K562 (cell line): Measurements from ENCODE around the gene B9D2. TPM values are rescaled to one million over a fixed set of nuclear protein-coding genes. Genes with fewer than 3 reads are reported as not detected.

Experiments
- ATAC-seq: fragments of 200-7000 bp; cut with Tn5 transposase; 3 replicates; pipeline ENCODE4 v1.9.1; 2020; ENCODE audit warnings: moderate library complexity
- BruUV-seq: library from RNA; stranded (reverse); fragments of 400-500 nt; replicated peaks from 2 replicates; lab custom pipeline; 2021; lab: Mats Ljungman, UMichigan
- CTCF ChIA-PET: fragments of 300-600 bp; formaldehyde crosslinking; extraction: SDS; loops from one replicate; lab custom pipeline; 2021; ENCODE audit warnings: low intra/inter-chr PET ratio; lab: Yijun Ruan, JAX
- POLR2A ChIA-PET: fragments of 300-600, 350-650 bp; sonication (Branson Sonifier 250); formaldehyde crosslinking; extraction: SDS; loops from one replicate; lab custom pipeline; 2021; ENCODE audit warnings: antibody characterized with exemption, inconsistent platforms; lab: Yijun Ruan, JAX
- DNase-seq, 4 experiments: peaks; one replicate each; pipeline versions ENCODE4 v3.0.0 to v3.0.0-alpha.2; 2011 to 2018; ENCODE audit warnings: low spot score in 3 of 4, mixed read lengths in 3 of 4; ENCODE audit errors: extremely low read depth in 1 of 4
- FAIRE-seq: peaks from 2 replicates; lab custom pipeline; 2011; peaks lifted over from hg19 to GRCh38; lab: Jason Lieb, UNC
- H2AFZ ChIP-seq: 2 replicates; pipeline ENCODE4 v1.6.0; 2011; ENCODE audit warnings: low read depth, low read length, control low read depth, inconsistent platforms
- H3K27ac ChIP-seq: fragments of 200-600 bp; 3 replicates; pipeline ENCODE4 v1.8.0; 2011; ENCODE audit warnings: low read depth, mild to moderate bottlenecking, control low read depth, inconsistent platforms, low read length, moderate library complexity, mixed read lengths; ENCODE audit errors: extremely low read depth
- H3K27me3 ChIP-seq, 2 experiments: fragments of 300-600 bp in 1 of 2; 2 replicates in 1 of 2; 3 replicates in 1 of 2; pipeline versions ENCODE4 v1.6.0 to v1.8.0; 2011; ENCODE audit warnings: inconsistent platforms in 2 of 2, low read length in 2 of 2, mild to moderate bottlenecking in 1 of 2, mixed read lengths in 1 of 2, moderate library complexity in 1 of 2; ENCODE audit not compliant: control insufficient read depth in 2 of 2, insufficient read depth in 2 of 2
- H3K36me3 ChIP-seq: fragments of 300-600 bp; 3 replicates; pipeline ENCODE4 v1.8.0; 2011; ENCODE audit warnings: mild to moderate bottlenecking, low read length, inconsistent platforms; ENCODE audit not compliant: control insufficient read depth, insufficient read depth
- H3K4me1 ChIP-seq, 2 experiments: fragments of 200-600 bp in 1 of 2; replicated peaks in 1 of 2; 2 replicates in 1 of 2; 3 replicates in 1 of 2; pipeline versions ENCODE4 v1.5.1 to v1.8.0; 2011; ENCODE audit warnings: inconsistent platforms in 2 of 2, low read length in 2 of 2, mild to moderate bottlenecking in 1 of 2, mixed read lengths in 1 of 2, moderate library complexity in 1 of 2; ENCODE audit not compliant: control insufficient read depth in 2 of 2, insufficient read depth in 2 of 2
- H3K4me2 ChIP-seq: 2 replicates; pipeline ENCODE4 v1.6.1; 2011; ENCODE audit warnings: low read length, control low read depth, inconsistent platforms, mixed read lengths; ENCODE audit not compliant: insufficient read depth
- H3K4me3 ChIP-seq: fragments of 200-600 bp; sonication (generic), shearing (Covaris generic); 2 replicates; pipeline ENCODE4 v1.5.1; 2016; ENCODE audit warnings: control low read depth, inconsistent platforms
- H3K79me2 ChIP-seq: fragments of 200-600 bp; 3 replicates; pipeline ENCODE4 v1.8.0; 2011; ENCODE audit warnings: low read length, inconsistent platforms; ENCODE audit not compliant: control insufficient read depth, insufficient read depth
- H3K9ac ChIP-seq, 2 experiments: 2 replicates each; pipeline versions ENCODE4 v1.6.0 to v1.6.1; 2011; ENCODE audit warnings: low read depth in 2 of 2, low read length in 2 of 2, control low read depth in 1 of 2, inconsistent platforms in 1 of 2, mild to moderate bottlenecking in 1 of 2, mixed read lengths in 1 of 2; ENCODE audit not compliant: insufficient read depth in 1 of 2
- H3K9me1 ChIP-seq: one replicate; pipeline ENCODE4 v1.6.0; 2011; ENCODE audit warnings: inconsistent platforms, mild to moderate bottlenecking, low read length, moderate library complexity; ENCODE audit not compliant: control insufficient read depth, insufficient read depth
- H3K9me3 ChIP-seq: replicated peaks from 2 replicates; pipeline ENCODE4 v1.5.1; 2011; ENCODE audit warnings: low read depth, low read length, inconsistent platforms; ENCODE audit not compliant: control insufficient read depth, insufficient read depth
- H4K20me1 ChIP-seq: replicated peaks from 2 replicates; pipeline ENCODE4 v1.6.1; 2011; ENCODE audit warnings: low read length, inconsistent platforms, mixed read lengths; ENCODE audit not compliant: control insufficient read depth, insufficient read depth
- EGR1 ChIP-seq: fragments of 450-650 bp; conservative IDR thresholded peaks from 2 replicates; pipeline ENCODE4 v1.6.1; 2017; ENCODE audit warnings: mild to moderate bottlenecking
- MAFK ChIP-seq: IDR thresholded peaks from 2 replicates; pipeline ENCODE4 v1.6.1; 2011; ENCODE audit warnings: low read length, improper control_type of control experiment
- NR4A1 ChIP-seq, 2 experiments: fragments of 250-450 bp in 1 of 2; fragments of 450-650 bp in 1 of 2; sonication (Bioruptor Pico) in 1 of 2; IDR thresholded peaks; 2 replicates each; pipeline versions ENCODE4 v1.4.0 to v1.6.1; 2016 to 2020; ENCODE audit warnings: mild to moderate bottlenecking in 2 of 2, missing compliant biosample characterization in 1 of 2, missing genetic modification characterization in 1 of 2, moderate library complexity in 1 of 2
- POLR2A ChIP-seq: fragments of 450-650 bp; conservative IDR thresholded peaks from 2 replicates; pipeline ENCODE4 v1.6.1; 2016
- WGBS: fragments of 100-300 bp; shearing (Covaris generic); methylation state at CpG from one replicate; pipeline ENCODE4 v1.1.6; 2016; ENCODE audit warnings: low coverage, mixed read lengths; ENCODE audit not compliant: insufficient coverage; ENCODE audit errors: missing lambda C conversion rate; 5-methylcytosine and 5-hydroxymethylcytosine counted together
- in situ Hi-C: fragments of 300-500 bp; cut with MboI; formaldehyde crosslinking; loops from 4 replicates; pipeline ENCODE4 v1.15.0; 2018; ENCODE audit warnings: inconsistent platforms, mixed read lengths
- intact Hi-C: fragments of 100-400 bp; cut with micrococcal nuclease; formaldehyde crosslinking; loops from 2 replicates; pipeline ENCODE4 v1.14.2; 2022
- polyA plus RNA-seq, 8 experiments: library from polyadenylated mRNA; depleted of rRNA in 4 of 8; stranded (reverse) in 5 of 8; unstranded in 3 of 8; fragments of >200 nt; fragmentation: Nextera tagmentation in 2 of 8; fragmentation: Illumina TruSeq in 1 of 8; extraction: Ambion mirVana in 2 of 8; extraction: Trizol in 1 of 8; gene quantifications; 2 replicates each; pipeline versions ENCODE4 v1.2.1 to v1.2.3, GENCODE V29; 2011 to 2014; ENCODE audit warnings: inconsistent platforms in 1 of 8, missing spikeins in 1 of 8
- total RNA-seq, 7 experiments: library from RNA; depleted of rRNA in 6 of 7; stranded (reverse); fragments of >200 nt in 6 of 7; fragmentation: Illumina TruSeq in 2 of 7; extraction: Trizol in 2 of 7; gene quantifications; 2 replicates each; pipeline versions ENCODE4 v1.2.1 to v1.2.3, GENCODE V29; 2011 to 2021; ENCODE audit warnings: low replicate concordance in 1 of 7

Gene B9D2
- total and polyA plus RNA-seq, 9 of the 15 experiments (the other 6 are each of a cell fraction or from before 2014, with no cell fraction given) = 0.83 to 6.9 (median 2.8) TPM

DNA sequence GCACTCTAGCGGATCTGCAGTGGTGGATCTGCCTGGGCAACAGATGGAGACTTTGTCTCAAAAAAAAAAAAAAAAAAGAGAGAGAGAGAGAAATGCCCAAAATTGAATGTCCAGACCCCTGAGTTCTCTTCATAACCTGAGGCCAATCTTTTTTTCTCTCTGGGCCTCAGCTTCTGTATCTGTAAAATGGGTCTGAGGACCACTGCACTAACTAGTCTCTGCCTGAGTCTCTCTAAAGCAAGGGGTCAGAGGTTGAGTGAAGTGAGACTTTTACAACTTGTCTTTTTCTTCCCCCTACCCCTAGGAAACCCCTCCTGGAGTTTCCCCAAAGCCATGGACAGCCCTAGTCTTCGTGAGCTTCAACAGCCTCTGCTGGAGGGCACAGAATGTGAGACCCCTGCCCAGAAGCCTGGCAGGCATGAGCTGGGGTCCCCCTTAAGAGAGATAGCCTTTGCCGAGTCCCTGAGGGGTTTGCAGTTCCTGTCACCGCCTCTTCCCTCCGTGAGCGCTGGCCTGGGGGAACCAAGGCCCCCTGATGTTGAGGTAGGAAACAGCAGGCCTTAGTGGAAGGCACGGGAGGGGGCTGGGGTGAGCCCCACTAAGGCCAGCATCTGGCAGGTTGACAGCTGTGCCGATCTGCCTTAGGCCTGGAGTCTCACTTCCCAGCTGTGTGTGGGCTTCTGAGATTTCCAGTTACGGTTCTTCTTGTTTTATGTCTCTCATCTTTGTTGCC lies 14.2 kb upstream of the B9D2 start (continued):
- TF ChIP-seq NR4A1 (CRISPR knock-in tag; IDR thresholded peaks at IDR 0.05) (no peak), NR4A1 (tag; IDR thresholded peaks at IDR 0.05) (no peak)
- TF ChIP-seq, all 486 proteins: peak for 5

DNA sequence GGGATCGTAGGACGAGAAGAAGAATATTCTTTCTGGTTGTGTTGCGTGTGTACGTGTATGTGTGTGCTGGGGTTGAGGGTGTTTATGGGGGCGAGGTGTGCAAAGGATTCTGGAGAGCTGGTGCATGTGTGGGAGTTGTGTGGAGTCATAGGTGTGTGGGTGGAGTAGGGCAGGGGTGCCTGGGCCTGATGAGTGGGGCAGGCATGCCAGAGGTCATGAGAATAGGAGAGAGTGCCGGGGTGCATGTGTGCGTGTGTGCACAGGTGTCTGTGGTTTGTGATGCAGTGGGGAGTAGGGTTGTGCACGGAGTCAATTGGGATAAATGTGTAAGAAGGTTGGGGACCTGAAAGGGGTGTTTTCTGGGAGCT lies 13.0 kb upstream of the B9D2 start:
- no peaks in the 10 kb centered on the region for H4K20me1 ChIP-seq
- H3K9ac ChIP-seq = 0 out of 4 replicates have a peak overlapping the region, but pooled peaks of 1 of the 2 experiments have one; percentile 26
- H2AFZ ChIP-seq = no peak overlapping the region
- no peak overlapping the region for H3K4me2 ChIP-seq
- H3K36me3 ChIP-seq = 0 out of 3 replicates have a peak, but pooled peaks cover 3% of the 10 kb centered on the region
- H3K9me1 ChIP-seq = no peaks in the 10 kb centered on the region
- no peaks in the 10 kb centered on the region for H3K9me3 ChIP-seq
- no peak overlapping the region for H3K4me3 ChIP-seq
- POLR2A ChIA-PET = no interaction called here
- intact Hi-C loops = no loop called here
- H3K79me2 ChIP-seq = peaks cover 6% of the 10 kb centered on the region; the same call in 1 of the 3 replicates
- TF ChIP-seq POLR2A = peak; percentile 33; the same call in 1 of the 2 replicates
- TF ChIP-seq MAFK = no peak
- TF ChIP-seq EGR1 = peak; percentile 87
- 77% methylated on average over 3 of the region's 8 CpGs for WGBS
- DNase-seq (no peak), FAIRE-seq (no peak), ATAC-seq (no peak)
- H3K4me1 ChIP-seq = peaks cover 0 to 19% of the 10 kb centered on the region in 2 experiments; a peak in 3 of 5 replicates
- in situ Hi-C loops = no loop called here
- no peak overlapping the region for H3K27ac ChIP-seq
- BruUV-seq = no TSS peak
- no peaks in the 10 kb centered on the region for H3K27me3 ChIP-seq
- CTCF ChIA-PET = no interaction called here
